ENCODE measurements around the gene PRKCZ. TPM values are rescaled to one million over a fixed set of nuclear protein-coding genes. Genes with fewer than 3 reads are reported as not detected.

Gene PRKCZ
- total and polyA plus RNA-seq, 2 experiments from 2014 or later = 26.2 to 36.9 TPM

DNA sequence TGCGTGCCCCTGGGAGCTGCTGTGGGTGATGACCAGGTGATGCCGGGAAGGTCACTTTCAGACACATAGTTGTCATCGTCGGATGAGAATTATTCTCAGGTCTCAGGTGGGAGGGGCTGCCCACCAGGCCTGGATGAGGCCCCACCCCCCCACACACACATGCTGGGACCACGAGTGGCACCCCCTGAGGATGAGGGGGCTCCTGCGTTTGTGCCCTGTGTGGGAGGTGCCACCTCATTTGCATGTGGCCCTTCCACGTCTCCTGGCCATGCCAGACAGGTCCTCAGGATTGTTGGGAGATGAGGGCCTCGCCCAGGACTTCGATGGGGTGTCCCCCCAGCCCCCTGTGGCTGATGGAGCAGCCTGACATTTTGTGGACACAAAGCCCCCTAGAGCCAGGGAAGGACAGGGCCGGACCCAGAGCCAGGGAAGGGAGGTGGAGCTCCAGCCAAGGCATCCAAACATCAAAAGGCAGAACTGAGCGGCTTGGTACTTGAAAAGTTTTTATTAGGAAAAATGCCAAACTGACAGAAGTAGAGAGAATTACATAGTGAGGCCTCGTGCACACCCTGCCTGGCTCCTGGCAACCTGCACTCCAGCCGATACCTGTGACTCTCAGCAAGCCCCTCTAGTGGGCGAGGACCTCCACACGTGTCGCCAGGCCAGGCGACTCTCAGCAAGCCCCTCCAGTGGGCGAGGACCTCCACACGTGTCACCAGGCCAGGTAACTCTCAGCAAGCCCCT lies 55.7 kb downstream of the PRKCZ start:
- ATAC-seq (no peak), DNase-seq (ENCODE audit: low spot score) (no peak)
- H3K4me1 Mint-ChIP-seq = peaks cover 11% of the 10 kb centered on the region
- H3K36me3 Mint-ChIP-seq (ENCODE audit: low read depth) = peaks cover 12% of the 10 kb centered on the region; the same call in 2 of the 3 replicates
- Histone ChIP-seq H3F3A (replicated peaks; ENCODE audit: low read depth) (no peaks in the 10 kb centered on the region), H3K27ac (ENCODE audit: low read depth) (no peak overlapping the region), H3K36me3 (ENCODE audit: insufficient read depth) (no peaks in the 10 kb centered on the region), H3K4me2 (no peak overlapping the region), H3K4me1 (ENCODE audit: insufficient read depth) (no peaks in the 10 kb centered on the region), H4K20me1 (replicated peaks; ENCODE audit: insufficient read depth) (peaks cover 2% of the 10 kb centered on the region; the same call in 1 of the 2 replicates), H2AFZ (no peak overlapping the region), H3K4me3 (no peak overlapping the region), H3K27me3 (ENCODE audit: insufficient read depth) (no peaks in the 10 kb centered on the region), H3K9me2 (ENCODE audit: insufficient read depth) (no peaks in the 10 kb centered on the region), H3K79me2 (replicated peaks; ENCODE audit: insufficient read depth) (0 out of 2 replicates have a peak, but pooled peaks cover 4% of the 10 kb centered on the region)
- H3K27me3 Mint-ChIP-seq (ENCODE audit: insufficient read depth, low read depth, poor library complexity) = peaks cover 11% of the 10 kb centered on the region
- no peak overlapping the region for H3K27ac Mint-ChIP-seq
- TF ChIP-seq EZH2phosphoT487 (IDR thresholded peaks at IDR 0.05; ENCODE audit: unreplicated experiment) (no peak), JUNB (IDR thresholded peaks at IDR 0.05; ENCODE audit: unreplicated experiment) (no peak), ZNF331 (CRISPR knock-in tag; IDR thresholded peaks at IDR 0.05; ENCODE audit: low read depth) (no peak), ZNF114 (CRISPR knock-in tag; IDR thresholded peaks at IDR 0.05) (no peak), CREB1 (CRISPR knock-in tag; IDR thresholded peaks at IDR 0.05; ENCODE audit: low read depth) (no peak), STAT1 (IDR thresholded peaks at IDR 0.05; ENCODE audit: unreplicated experiment) (no peak), POLR2AphosphoS5 (IDR thresholded peaks at IDR 0.05; ENCODE audit: low read depth) (no peak), NANOG (IDR thresholded peaks at IDR 0.05; ENCODE audit: borderline replicate concordance) (no peak), EZH2 (IDR thresholded peaks at IDR 0.05; ENCODE audit: low read depth, unreplicated experiment) (no peak)
- TF ChIP-seq, protein P1, sequence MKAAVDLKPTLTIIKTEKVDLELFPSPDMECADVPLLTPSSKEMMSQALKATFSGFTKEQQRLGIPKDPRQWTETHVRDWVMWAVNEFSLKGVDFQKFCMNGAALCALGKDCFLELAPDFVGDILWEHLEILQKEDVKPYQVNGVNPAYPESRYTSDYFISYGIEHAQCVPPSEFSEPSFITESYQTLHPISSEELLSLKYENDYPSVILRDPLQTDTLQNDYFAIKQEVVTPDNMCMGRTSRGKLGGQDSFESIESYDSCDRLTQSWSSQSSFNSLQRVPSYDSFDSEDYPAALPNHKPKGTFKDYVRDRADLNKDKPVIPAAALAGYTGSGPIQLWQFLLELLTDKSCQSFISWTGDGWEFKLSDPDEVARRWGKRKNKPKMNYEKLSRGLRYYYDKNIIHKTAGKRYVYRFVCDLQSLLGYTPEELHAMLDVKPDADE (IDR thresholded peaks at IDR 0.05) = no peak
- TF ChIP-seq, protein P2, sequence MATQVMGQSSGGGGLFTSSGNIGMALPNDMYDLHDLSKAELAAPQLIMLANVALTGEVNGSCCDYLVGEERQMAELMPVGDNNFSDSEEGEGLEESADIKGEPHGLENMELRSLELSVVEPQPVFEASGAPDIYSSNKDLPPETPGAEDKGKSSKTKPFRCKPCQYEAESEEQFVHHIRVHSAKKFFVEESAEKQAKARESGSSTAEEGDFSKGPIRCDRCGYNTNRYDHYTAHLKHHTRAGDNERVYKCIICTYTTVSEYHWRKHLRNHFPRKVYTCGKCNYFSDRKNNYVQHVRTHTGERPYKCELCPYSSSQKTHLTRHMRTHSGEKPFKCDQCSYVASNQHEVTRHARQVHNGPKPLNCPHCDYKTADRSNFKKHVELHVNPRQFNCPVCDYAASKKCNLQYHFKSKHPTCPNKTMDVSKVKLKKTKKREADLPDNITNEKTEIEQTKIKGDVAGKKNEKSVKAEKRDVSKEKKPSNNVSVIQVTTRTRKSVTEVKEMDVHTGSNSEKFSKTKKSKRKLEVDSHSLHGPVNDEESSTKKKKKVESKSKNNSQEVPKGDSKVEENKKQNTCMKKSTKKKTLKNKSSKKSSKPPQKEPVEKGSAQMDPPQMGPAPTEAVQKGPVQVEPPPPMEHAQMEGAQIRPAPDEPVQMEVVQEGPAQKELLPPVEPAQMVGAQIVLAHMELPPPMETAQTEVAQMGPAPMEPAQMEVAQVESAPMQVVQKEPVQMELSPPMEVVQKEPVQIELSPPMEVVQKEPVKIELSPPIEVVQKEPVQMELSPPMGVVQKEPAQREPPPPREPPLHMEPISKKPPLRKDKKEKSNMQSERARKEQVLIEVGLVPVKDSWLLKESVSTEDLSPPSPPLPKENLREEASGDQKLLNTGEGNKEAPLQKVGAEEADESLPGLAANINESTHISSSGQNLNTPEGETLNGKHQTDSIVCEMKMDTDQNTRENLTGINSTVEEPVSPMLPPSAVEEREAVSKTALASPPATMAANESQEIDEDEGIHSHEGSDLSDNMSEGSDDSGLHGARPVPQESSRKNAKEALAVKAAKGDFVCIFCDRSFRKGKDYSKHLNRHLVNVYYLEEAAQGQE (IDR thresholded peaks at IDR 0.05; ENCODE audit: unreplicated experiment) = no peak
- TF ChIP-seq, protein P3, sequence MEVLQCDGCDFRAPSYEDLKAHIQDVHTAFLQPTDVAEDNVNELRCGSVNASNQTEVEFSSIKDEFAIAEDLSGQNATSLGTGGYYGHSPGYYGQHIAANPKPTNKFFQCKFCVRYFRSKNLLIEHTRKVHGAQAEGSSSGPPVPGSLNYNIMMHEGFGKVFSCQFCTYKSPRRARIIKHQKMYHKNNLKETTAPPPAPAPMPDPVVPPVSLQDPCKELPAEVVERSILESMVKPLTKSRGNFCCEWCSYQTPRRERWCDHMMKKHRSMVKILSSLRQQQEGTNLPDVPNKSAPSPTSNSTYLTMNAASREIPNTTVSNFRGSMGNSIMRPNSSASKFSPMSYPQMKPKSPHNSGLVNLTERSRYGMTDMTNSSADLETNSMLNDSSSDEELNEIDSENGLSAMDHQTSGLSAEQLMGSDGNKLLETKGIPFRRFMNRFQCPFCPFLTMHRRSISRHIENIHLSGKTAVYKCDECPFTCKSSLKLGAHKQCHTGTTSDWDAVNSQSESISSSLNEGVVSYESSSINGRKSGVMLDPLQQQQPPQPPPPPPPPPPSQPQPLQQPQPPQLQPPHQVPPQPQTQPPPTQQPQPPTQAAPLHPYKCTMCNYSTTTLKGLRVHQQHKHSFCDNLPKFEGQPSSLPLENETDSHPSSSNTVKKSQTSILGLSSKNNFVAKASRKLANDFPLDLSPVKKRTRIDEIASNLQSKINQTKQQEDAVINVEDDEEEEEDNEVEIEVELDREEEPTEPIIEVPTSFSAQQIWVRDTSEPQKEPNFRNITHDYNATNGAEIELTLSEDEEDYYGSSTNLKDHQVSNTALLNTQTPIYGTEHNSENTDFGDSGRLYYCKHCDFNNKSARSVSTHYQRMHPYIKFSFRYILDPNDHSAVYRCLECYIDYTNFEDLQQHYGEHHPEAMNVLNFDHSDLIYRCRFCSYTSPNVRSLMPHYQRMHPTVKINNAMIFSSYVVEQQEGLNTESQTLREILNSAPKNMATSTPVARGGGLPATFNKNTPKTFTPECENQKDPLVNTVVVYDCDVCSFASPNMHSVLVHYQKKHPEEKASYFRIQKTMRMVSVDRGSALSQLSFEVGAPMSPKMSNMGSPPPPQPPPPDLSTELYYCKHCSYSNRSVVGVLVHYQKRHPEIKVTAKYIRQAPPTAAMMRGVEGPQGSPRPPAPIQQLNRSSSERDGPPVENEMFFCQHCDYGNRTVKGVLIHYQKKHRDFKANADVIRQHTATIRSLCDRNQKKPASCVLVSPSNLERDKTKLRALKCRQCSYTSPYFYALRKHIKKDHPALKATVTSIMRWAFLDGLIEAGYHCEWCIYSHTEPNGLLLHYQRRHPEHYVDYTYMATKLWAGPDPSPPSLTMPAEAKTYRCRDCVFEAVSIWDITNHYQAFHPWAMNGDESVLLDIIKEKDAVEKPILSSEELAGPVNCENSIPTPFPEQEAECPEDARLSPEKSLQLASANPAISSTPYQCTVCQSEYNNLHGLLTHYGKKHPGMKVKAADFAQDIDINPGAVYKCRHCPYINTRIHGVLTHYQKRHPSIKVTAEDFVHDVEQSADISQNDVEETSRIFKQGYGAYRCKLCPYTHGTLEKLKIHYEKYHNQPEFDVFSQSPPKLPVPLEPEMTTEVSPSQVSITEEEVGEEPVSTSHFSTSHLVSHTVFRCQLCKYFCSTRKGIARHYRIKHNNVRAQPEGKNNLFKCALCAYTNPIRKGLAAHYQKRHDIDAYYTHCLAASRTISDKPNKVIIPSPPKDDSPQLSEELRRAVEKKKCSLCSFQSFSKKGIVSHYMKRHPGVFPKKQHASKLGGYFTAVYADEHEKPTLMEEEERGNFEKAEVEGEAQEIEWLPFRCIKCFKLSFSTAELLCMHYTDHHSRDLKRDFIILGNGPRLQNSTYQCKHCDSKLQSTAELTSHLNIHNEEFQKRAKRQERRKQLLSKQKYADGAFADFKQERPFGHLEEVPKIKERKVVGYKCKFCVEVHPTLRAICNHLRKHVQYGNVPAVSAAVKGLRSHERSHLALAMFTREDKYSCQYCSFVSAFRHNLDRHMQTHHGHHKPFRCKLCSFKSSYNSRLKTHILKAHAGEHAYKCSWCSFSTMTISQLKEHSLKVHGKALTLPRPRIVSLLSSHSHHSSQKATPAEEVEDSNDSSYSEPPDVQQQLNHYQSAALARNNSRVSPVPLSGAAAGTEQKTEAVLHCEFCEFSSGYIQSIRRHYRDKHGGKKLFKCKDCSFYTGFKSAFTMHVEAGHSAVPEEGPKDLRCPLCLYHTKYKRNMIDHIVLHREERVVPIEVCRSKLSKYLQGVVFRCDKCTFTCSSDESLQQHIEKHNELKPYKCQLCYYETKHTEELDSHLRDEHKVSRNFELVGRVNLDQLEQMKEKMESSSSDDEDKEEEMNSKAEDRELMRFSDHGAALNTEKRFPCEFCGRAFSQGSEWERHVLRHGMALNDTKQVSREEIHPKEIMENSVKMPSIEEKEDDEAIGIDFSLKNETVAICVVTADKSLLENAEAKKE (CRISPR knock-in tag; IDR thresholded peaks at IDR 0.05) = no peak
- TF ChIP-seq, protein P4, sequence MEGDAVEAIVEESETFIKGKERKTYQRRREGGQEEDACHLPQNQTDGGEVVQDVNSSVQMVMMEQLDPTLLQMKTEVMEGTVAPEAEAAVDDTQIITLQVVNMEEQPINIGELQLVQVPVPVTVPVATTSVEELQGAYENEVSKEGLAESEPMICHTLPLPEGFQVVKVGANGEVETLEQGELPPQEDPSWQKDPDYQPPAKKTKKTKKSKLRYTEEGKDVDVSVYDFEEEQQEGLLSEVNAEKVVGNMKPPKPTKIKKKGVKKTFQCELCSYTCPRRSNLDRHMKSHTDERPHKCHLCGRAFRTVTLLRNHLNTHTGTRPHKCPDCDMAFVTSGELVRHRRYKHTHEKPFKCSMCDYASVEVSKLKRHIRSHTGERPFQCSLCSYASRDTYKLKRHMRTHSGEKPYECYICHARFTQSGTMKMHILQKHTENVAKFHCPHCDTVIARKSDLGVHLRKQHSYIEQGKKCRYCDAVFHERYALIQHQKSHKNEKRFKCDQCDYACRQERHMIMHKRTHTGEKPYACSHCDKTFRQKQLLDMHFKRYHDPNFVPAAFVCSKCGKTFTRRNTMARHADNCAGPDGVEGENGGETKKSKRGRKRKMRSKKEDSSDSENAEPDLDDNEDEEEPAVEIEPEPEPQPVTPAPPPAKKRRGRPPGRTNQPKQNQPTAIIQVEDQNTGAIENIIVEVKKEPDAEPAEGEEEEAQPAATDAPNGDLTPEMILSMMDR (conservative IDR thresholded peaks at IDR 0.05; ENCODE audit: low read depth in 2 of 2) = no peak
- H3K4me3 Mint-ChIP-seq = no peak overlapping the region
- no peaks in the 10 kb centered on the region for H3K9me3 Mint-ChIP-seq
